Placental pericyte (primary cell): Measurements from ENCODE around the gene TXNDC2. TPM values are rescaled to one million over a fixed set of nuclear protein-coding genes. Genes with fewer than 3 reads are reported as not detected.

Experiments used
- small RNA-seq: library from RNA; depleted of rRNA; stranded (forward); fragments of <200 nt; gene quantifications from one replicate; pipeline ENCODE3, GENCODE V24; 2012; ENCODE audit warnings: low replicate concordance
- total RNA-seq: library from RNA; depleted of rRNA; stranded (reverse); fragments of >200 nt; gene quantifications from 2 replicates; pipeline ENCODE4 v1.2.3, GENCODE V29; 2012

The TXNDC2 gene
- total RNA-seq, result 0.14 and 0.22 TPM in 2 replicates

GRCh38 chr18:9885170-9886004, at the start of gene TXNDC2:
Gene TXNDC2 (plus strand): TSS chr18:9885973. CDS start chr18:9886681, 708 bp downstream.

GRCh38 chr18:9913526-9914333, 28.0 kb downstream of the TXNDC2 start, which contains the start of gene VAPA:
Gene VAPA (plus strand): TSS chr18:9914016. CDS start chr18:9914257, 241 bp downstream.

Small RNAs within 50 kb of the gene (small RNA-seq; reads per million reads assigned to genes)
- gene RNA5SP449 (not detected), gene RNA5SP450 (1.1 reads per million, percentile 47 among the genes with 10 or more reads in this experiment)

Other genes starting within 250 kb of the TXNDC2 start
- 79.9 and 106 TPM in 2 replicates for gene RAB31, start 177.7 kb upstream of the TXNDC2 start, total RNA-seq
- 369 and 480 TPM in 2 replicates for gene VAPA, start 28.0 kb downstream of the TXNDC2 start, total RNA-seq